DOHH2 (cell line): ENCODE results near the gene LNP1.

Experiments used
- H3F3A ChIP-seq: fragments of 200-600 bp; sonication (generic), shearing (Covaris generic); 2 replicates; pipeline ENCODE4 v1.6.0; 2016; ENCODE audit warnings: antibody characterized with exemption, mild to moderate bottlenecking; ENCODE audit not compliant: control insufficient read depth, insufficient read depth
- H3K27ac ChIP-seq: fragments of 200-600 bp; sonication (generic); 2 replicates; pipeline ENCODE4 v1.5.1; 2014; ENCODE audit warnings: low read depth, mild to moderate bottlenecking, low read length, moderate library complexity
- H3K27me3 ChIP-seq: fragments of 200-600 bp; sonication (generic); 2 replicates; pipeline ENCODE4 v1.6.1; 2014; ENCODE audit warnings: mild to moderate bottlenecking, low read length, mixed read lengths; ENCODE audit not compliant: control insufficient read depth
- H3K36me3 ChIP-seq: fragments of 200-600 bp; sonication (generic); 2 replicates; pipeline ENCODE4 v1.6.1; 2014; ENCODE audit warnings: mild to moderate bottlenecking, low read length, moderate library complexity, mixed read lengths; ENCODE audit not compliant: control insufficient read depth
- H3K4me1 ChIP-seq: fragments of 200-600 bp; sonication (generic); 2 replicates; pipeline ENCODE4 v1.6.1; 2014; ENCODE audit warnings: mild to moderate bottlenecking, low read length, mixed read lengths; ENCODE audit not compliant: control insufficient read depth
- H3K4me2 ChIP-seq: fragments of 200-600 bp; sonication (generic); 2 replicates; pipeline ENCODE4 v1.6.0; 2014; ENCODE audit warnings: mild to moderate bottlenecking, low read length, moderate library complexity
- H3K4me3 ChIP-seq: fragments of 200-600 bp; sonication (generic); 2 replicates; pipeline ENCODE4 v1.5.1; 2014; ENCODE audit warnings: mild to moderate bottlenecking, low read length, mixed read lengths
- H3K79me2 ChIP-seq: fragments of 200-600 bp; sonication (generic); 2 replicates; pipeline ENCODE4 v1.6.1; 2014; ENCODE audit warnings: mild to moderate bottlenecking, low read length, mixed read lengths; ENCODE audit not compliant: control insufficient read depth
- H3K9me2 ChIP-seq: fragments of 200-600 bp; sonication (generic); replicated peaks from 2 replicates; pipeline ENCODE4 v1.6.1; 2014; ENCODE audit warnings: mild to moderate bottlenecking, low read length, mixed read lengths; ENCODE audit not compliant: control insufficient read depth
- H3K9me3 ChIP-seq: fragments of 200-600 bp; sonication (generic); 2 replicates; pipeline ENCODE4 v1.6.1; 2014; ENCODE audit warnings: antibody characterized with exemption, low read length, mixed read lengths; ENCODE audit not compliant: control insufficient read depth, insufficient read depth
- H4K20me1 ChIP-seq: fragments of 200-600 bp; sonication (generic); 2 replicates; pipeline ENCODE4 v1.6.0; 2014; ENCODE audit warnings: low read depth, mild to moderate bottlenecking, antibody characterized with exemption, low read length, moderate library complexity; ENCODE audit not compliant: control insufficient read depth, insufficient read depth
- EZH2phosphoT487 ChIP-seq: fragments of 200-600 bp; sonication (generic); IDR thresholded peaks from 2 replicates; pipeline ENCODE4 v1.6.1; 2017; ENCODE audit warnings: borderline replicate concordance, mild to moderate bottlenecking, antibody characterized with exemption, low read length, moderate library complexity, mixed read lengths
- TF ChIP-seq, protein P1 (sequence below): fragments of 200-600 bp; sonication (generic); IDR thresholded peaks from one replicate; pipeline ENCODE4 v1.5.1; 2014; ENCODE audit warnings: antibody characterized with exemption, mild to moderate bottlenecking, low read depth, low read length; ENCODE audit not compliant: poor library complexity, severe bottlenecking

Gene LNP1

DNA sequence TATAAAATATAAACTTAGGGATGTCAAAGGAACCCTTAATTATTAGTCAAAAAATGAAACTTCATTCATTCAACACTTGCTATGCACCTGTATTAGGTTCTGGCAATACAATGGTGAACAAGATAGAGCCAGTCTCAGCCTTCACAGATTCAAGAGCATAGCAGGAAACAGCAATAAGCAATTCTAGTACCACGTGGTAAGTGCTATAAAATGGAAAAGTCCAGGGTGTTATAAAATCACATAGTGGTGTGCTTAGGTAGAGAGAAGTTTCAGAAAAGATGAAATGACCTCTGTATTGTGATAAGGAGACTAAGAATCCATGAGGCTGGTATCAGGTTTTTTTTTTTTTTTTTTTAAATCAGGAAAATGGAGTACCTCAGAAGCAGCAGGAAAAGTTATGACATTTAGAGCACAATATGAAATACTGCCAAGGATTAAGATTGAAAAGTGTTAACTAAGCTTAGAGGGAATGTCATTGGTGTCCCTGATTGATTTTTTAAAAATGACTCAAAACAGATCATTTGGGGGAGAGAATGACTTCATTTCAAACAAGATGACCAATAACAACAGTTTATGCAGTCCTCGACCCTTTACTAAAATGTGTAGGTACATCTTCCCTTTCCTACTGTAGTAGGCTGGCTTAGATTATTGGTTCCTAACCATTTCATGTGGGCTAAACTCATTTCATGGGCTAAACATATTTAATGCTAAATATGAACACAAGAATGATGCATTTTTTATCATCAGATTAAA, 5.5 kb upstream of the LNP1 start:
- Histone ChIP-seq H3K9me3 (no peaks in the 10 kb centered on the region), H3K4me1 (peaks cover 21% of the 10 kb centered on the region), H3K36me3 (peaks cover 55% of the 10 kb centered on the region), H3F3A (no peaks in the 10 kb centered on the region), H3K79me2 (peaks cover 100% of the 10 kb centered on the region), H3K4me2 (no peak overlapping the region), H4K20me1 (peaks cover 11% of the 10 kb centered on the region; the same call in 1 of the 2 replicates), H3K9me2 (no peaks in the 10 kb centered on the region), H3K27me3 (no peaks in the 10 kb centered on the region), H3K27ac (no peak overlapping the region), H3K4me3 (no peak overlapping the region)
- no peak for TF ChIP-seq EZH2phosphoT487
- TF ChIP-seq, protein P1, sequence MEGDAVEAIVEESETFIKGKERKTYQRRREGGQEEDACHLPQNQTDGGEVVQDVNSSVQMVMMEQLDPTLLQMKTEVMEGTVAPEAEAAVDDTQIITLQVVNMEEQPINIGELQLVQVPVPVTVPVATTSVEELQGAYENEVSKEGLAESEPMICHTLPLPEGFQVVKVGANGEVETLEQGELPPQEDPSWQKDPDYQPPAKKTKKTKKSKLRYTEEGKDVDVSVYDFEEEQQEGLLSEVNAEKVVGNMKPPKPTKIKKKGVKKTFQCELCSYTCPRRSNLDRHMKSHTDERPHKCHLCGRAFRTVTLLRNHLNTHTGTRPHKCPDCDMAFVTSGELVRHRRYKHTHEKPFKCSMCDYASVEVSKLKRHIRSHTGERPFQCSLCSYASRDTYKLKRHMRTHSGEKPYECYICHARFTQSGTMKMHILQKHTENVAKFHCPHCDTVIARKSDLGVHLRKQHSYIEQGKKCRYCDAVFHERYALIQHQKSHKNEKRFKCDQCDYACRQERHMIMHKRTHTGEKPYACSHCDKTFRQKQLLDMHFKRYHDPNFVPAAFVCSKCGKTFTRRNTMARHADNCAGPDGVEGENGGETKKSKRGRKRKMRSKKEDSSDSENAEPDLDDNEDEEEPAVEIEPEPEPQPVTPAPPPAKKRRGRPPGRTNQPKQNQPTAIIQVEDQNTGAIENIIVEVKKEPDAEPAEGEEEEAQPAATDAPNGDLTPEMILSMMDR: no peak

DNA sequence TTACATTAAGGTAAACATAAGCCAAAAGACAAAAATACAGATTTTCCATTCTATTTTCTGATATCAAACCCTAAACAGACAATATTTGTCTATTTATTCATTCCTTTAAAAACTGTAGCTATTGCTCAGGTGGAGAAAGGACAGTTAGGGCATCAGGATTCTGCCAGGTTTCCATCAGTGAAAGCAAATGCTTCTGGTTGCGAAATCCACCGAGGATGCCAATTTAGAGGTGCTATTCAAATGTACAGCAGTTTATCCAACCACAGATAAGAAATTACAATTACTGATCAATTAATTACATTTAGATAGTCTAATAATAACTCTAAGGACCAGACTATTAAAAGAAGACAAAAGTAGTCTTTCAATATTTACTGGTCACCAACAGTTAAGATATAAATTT, 4.4 kb upstream of the LNP1 start:
- peaks cover 11% of the 10 kb centered on the region; the same call in 1 of the 2 replicates for H4K20me1 ChIP-seq
- no peak overlapping the region for H3K4me2 ChIP-seq
- no peaks in the 10 kb centered on the region for H3F3A ChIP-seq

DNA sequence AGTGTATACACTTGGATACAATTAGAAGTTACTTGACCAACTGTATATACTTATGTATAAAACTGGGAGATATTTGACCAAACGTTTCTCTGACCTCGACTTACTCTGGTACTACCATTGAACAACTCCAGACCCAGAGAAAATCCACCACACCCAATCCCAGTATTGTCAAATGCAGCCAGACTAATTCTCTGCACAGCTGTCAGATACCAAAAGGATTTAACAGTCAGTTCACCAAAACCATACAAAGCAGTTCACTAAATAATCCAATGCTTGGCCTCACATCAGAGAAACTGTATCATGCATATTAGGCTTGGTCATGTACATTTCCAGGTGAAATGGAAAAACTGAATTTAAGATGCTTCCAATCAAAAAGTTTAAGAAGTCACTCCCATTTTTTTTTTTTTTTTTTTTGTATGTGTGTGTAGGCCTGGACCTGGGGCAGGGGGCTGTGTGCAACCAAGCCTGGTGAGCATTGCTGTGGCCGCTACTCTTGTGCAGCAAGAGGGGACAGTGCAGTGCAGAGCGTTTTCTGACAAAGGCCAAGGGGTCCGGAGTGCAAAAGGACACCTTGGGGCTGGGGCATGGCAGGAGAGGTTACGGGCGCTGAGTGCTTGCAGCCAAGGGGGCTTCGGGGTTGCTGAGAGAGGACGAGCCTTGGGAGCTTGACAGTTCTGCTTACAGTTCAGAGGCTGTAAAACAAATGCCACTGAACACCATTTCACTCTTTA, 1.8 kb upstream of the LNP1 start:
- H3K79me2 ChIP-seq: peaks cover 97% of the 10 kb centered on the region

More for the DNA sequence above, 4.4 kb upstream of the LNP1 start:
- Histone ChIP-seq H3K36me3 (peaks cover 50% of the 10 kb centered on the region), H3K4me1 (peaks cover 22% of the 10 kb centered on the region), H3K9me3 (no peaks in the 10 kb centered on the region), H3K79me2 (peaks cover 97% of the 10 kb centered on the region), H3K4me3 (no peak overlapping the region), H3K9me2 (no peaks in the 10 kb centered on the region), H3K27me3 (no peaks in the 10 kb centered on the region), H3K27ac (no peak overlapping the region)
- TF ChIP-seq, protein P1: no peak
- no peak for TF ChIP-seq EZH2phosphoT487

More for the DNA sequence above, 1.8 kb upstream of the LNP1 start:
- Histone ChIP-seq H3K27ac (no peak overlapping the region), H3K9me3 (no peaks in the 10 kb centered on the region), H3K4me3 (peak overlapping the region; percentile 96), H4K20me1 (peaks cover 11% of the 10 kb centered on the region; the same call in 1 of the 2 replicates), H3F3A (no peaks in the 10 kb centered on the region), H3K4me1 (peaks cover 46% of the 10 kb centered on the region), H3K9me2 (no peaks in the 10 kb centered on the region), H3K4me2 (peak overlapping the region; percentile 92), H3K27me3 (no peaks in the 10 kb centered on the region), H3K36me3 (peaks cover 36% of the 10 kb centered on the region)
- no peak for TF ChIP-seq EZH2phosphoT487
- TF ChIP-seq, protein P1: no peak
